Ishikawa (cell line): ENCODE data around the gene EDIL3.

Source experiments
- CEBPB ChIP-seq: IDR thresholded peaks from 2 replicates; pipeline ENCODE4 v1.6.1; 2012
- EGR1 ChIP-seq: IDR thresholded peaks from 2 replicates; pipeline ENCODE4 v1.6.1; 2012
- EP300 ChIP-seq: IDR thresholded peaks from 2 replicates; pipeline ENCODE4 v1.6.1; 2012; ENCODE audit warnings: borderline replicate concordance
- FOXM1 ChIP-seq: IDR thresholded peaks from 2 replicates; pipeline ENCODE4 v1.6.1; 2012; ENCODE audit warnings: low read depth, borderline replicate concordance
- NFIC ChIP-seq: IDR thresholded peaks from 2 replicates; pipeline ENCODE4 v1.6.1; 2012
- RAD21 ChIP-seq: IDR thresholded peaks from 2 replicates; pipeline ENCODE4 v1.6.1; 2012; ENCODE audit warnings: low read depth
- TAF1 ChIP-seq: IDR thresholded peaks from 2 replicates; pipeline ENCODE4 v1.6.1; 2012; ENCODE audit warnings: low read depth, mild to moderate bottlenecking
- YY1 ChIP-seq: IDR thresholded peaks from 2 replicates; pipeline ENCODE4 v1.6.1; 2012; ENCODE audit warnings: low read depth
- ZBTB7A ChIP-seq: IDR thresholded peaks from 2 replicates; pipeline ENCODE4 v1.6.1; 2012; ENCODE audit warnings: low read depth
- TF ChIP-seq, protein P1 (sequence below): IDR thresholded peaks from 2 replicates; pipeline ENCODE4 v1.6.1; 2012; ENCODE audit warnings: low read depth, mild to moderate bottlenecking

DNA sequence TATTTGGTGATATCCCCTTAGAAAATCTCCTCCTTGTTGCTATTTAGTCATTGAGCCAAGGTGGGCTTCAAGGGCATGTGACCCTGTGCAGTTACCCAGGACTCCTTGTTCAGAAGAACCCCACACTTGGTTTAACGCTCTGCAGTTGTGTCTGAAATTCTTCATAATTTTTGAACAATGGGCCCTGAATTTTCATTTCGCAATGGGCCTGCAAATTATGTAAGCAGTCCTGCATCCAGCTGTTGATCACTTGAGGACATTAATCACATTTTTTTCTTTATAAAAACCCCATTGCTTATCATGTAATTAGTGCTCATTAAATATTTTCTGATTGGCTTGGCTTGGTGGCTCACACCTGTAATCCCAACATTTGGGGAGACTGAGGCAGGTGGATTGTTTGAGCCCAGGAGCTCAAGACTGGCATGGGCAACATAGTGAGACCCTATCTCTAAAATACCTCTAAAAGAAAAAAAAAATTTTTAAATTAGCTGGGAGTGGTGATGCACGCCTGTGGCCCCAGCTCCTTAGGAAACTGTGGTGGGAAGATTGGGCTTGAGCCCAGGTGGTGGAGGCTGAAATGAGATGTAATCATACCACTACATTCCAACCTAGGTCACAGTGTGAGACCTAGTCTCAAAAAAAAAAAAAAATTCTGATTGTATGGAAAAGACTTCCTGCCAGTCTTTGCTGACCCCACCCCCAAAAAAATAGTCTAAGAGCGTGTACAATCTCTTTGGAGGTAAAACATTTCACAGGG is 469.8 kb downstream of the EDIL3 start:
- TF ChIP-seq, protein P1, sequence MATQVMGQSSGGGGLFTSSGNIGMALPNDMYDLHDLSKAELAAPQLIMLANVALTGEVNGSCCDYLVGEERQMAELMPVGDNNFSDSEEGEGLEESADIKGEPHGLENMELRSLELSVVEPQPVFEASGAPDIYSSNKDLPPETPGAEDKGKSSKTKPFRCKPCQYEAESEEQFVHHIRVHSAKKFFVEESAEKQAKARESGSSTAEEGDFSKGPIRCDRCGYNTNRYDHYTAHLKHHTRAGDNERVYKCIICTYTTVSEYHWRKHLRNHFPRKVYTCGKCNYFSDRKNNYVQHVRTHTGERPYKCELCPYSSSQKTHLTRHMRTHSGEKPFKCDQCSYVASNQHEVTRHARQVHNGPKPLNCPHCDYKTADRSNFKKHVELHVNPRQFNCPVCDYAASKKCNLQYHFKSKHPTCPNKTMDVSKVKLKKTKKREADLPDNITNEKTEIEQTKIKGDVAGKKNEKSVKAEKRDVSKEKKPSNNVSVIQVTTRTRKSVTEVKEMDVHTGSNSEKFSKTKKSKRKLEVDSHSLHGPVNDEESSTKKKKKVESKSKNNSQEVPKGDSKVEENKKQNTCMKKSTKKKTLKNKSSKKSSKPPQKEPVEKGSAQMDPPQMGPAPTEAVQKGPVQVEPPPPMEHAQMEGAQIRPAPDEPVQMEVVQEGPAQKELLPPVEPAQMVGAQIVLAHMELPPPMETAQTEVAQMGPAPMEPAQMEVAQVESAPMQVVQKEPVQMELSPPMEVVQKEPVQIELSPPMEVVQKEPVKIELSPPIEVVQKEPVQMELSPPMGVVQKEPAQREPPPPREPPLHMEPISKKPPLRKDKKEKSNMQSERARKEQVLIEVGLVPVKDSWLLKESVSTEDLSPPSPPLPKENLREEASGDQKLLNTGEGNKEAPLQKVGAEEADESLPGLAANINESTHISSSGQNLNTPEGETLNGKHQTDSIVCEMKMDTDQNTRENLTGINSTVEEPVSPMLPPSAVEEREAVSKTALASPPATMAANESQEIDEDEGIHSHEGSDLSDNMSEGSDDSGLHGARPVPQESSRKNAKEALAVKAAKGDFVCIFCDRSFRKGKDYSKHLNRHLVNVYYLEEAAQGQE = no peak
- no peak for TF ChIP-seq TAF1
- TF ChIP-seq EP300 = no peak
- TF ChIP-seq CEBPB = no peak
- TF ChIP-seq EGR1 = no peak
- TF ChIP-seq NFIC = no peak
- no peak for TF ChIP-seq RAD21
- TF ChIP-seq ZBTB7A = no peak
- no peak for TF ChIP-seq YY1
- no peak for TF ChIP-seq FOXM1
